ENCODE data around the gene TEP1. TPM values are rescaled to one million over a fixed set of nuclear protein-coding genes. Genes with fewer than 3 reads are reported as not detected.

The TEP1 gene
- total RNA-seq, 4 donors from 2014 or later: 19.5 to 30.5 (median 23.6) TPM

DNA sequence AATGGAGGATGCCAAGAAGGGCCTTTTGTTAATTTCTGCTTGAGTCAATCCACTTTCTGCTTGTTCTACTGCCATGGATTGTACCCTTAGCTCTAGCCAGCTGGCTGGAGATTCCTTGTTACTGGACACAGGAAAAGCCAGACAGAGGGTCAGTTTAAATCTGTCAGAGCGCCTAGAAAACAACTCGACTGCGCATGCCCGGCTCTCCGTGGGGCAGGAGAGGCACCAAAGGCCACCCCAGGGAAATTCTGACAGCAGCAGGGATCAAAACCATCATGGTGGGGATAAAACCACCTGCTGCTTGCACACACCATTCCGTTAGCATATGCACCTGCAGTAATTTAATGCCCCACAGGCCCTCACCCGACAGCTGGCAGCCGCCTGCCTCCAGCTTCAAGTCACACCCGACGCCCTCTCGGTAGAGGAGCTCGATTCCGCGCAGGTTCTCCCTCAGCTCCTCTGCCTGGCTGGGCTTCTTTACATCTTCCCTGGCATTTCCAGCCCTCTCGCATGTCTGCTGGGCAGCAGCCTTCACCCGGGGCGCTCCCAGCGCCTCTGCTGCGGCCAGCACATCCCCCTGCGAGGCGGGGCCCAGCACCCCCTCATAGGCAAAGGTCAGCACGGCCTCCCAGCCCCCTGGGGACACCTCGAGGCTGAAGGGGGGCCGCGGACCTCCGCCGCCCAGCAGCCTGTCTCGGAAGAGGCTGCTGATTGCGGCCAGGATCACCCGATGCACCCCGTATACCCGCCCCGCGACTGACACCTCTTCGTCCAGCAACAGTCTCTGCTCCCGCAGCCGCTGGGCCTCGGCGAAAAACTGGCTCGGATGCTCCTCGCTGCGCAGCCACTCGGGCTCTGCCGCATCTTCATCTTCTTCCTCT lies 21.6 kb upstream of the TEP1 start:
- peak in 1 of 2 donors; percentile 80 for DNase-seq (ENCODE audit: low spot score in 2 of 2)
- intact Hi-C loops (cut with DNase I; ENCODE audit: low total_unique reads): no loop called here
- 36 to 42% methylated on average over 39 to 44 of the region's 44 CpGs for WGBS, 2 donors
- TF ChIP-seq, protein P1, sequence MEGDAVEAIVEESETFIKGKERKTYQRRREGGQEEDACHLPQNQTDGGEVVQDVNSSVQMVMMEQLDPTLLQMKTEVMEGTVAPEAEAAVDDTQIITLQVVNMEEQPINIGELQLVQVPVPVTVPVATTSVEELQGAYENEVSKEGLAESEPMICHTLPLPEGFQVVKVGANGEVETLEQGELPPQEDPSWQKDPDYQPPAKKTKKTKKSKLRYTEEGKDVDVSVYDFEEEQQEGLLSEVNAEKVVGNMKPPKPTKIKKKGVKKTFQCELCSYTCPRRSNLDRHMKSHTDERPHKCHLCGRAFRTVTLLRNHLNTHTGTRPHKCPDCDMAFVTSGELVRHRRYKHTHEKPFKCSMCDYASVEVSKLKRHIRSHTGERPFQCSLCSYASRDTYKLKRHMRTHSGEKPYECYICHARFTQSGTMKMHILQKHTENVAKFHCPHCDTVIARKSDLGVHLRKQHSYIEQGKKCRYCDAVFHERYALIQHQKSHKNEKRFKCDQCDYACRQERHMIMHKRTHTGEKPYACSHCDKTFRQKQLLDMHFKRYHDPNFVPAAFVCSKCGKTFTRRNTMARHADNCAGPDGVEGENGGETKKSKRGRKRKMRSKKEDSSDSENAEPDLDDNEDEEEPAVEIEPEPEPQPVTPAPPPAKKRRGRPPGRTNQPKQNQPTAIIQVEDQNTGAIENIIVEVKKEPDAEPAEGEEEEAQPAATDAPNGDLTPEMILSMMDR (IDR thresholded peaks at IDR 0.05): no peak
- TF ChIP-seq POLR2A (IDR thresholded peaks at IDR 0.05): no peak
- no peak overlapping the region for H3K4me3 ChIP-seq (ENCODE audit: low read depth, poor library complexity, severe bottlenecking)

DNA sequence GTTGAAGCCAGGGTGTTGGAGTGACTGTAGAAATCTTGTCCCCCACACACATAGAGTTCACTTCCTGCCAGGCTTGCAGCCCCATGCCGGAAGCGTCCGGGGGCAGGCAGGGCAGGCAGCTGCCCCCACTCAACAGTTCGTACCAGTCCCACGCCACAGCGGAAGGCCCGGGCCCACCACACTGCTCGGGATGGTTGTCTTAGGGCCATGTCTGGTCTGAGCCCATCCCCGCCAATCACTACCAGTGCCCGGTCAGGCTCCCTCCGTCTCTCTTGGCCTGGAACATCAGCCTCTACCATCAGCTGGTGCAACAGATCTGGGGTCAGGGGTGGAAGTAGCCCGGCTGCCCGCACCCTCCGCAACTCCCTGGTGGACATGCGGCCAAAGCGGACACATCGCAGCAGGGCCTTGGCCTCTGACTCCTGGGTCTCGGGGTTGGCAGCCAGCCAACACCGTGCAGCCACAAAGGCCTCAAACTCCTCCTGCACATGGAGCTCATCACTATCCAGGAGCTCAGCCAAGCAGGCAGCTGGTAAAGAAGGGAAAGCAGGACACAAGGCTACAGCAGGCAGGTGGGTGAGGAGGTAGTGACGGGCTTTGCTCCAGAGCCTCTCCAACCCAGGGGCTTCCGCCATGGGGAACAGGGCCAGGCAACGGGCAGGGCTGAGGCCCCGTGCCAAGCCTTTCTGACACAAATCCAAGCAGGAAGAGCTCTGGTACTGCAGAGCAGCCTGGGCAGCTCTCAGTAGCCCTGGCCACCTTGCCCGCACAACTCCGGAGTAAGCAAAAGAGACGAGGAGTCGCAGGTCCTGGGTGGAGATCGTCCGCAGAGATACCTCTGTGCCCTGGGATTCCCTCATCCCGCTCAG lies 16.7 kb upstream of the TEP1 start:
- intact Hi-C loops (cut with DNase I; ENCODE audit: low total_unique reads): no loop called here
- H3K4me3 ChIP-seq (ENCODE audit: low read depth, poor library complexity, severe bottlenecking): no peak overlapping the region
- DNase-seq (ENCODE audit: low spot score in 2 of 2): no peak
- 72 to 81% methylated on average over 28 to 30 of the region's 30 CpGs for WGBS, 2 donors
- TF ChIP-seq, protein P1 (IDR thresholded peaks at IDR 0.05): no peak
- no peak for TF ChIP-seq POLR2A (IDR thresholded peaks at IDR 0.05)

DNA sequence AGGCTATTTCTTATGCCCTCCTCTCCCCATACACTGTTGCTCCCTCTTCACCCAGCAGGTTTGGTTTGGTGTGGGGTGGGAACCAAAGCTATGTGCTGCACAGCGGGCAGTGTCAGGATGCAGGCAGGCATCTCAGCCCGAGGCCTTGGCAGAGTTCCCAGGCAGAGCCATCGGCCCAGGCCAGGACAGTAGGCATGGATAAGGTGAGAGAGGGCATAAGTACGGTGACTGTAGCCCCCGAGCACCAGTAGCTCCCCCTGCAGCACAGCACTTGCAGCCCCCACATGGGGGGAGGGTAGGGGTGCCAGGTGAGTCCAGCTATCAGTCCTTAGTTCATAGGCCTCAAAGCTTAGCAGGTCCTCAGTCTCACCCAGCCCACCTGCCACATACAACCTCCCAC lies 15.5 kb upstream of the TEP1 start:
- H3K4me3 ChIP-seq (ENCODE audit: low read depth, poor library complexity, severe bottlenecking): no peak overlapping the region
- no peak for DNase-seq (ENCODE audit: low spot score in 2 of 2)
- whole genome bisulfite sequencing, 2 donors: 50 to 53% methylated on average over 5 of the region's 5 CpGs
- intact Hi-C loops (cut with DNase I; ENCODE audit: low total_unique reads): no loop called here
- TF ChIP-seq, protein P1 (IDR thresholded peaks at IDR 0.05): no peak
- no peak for TF ChIP-seq POLR2A (IDR thresholded peaks at IDR 0.05)

DNA sequence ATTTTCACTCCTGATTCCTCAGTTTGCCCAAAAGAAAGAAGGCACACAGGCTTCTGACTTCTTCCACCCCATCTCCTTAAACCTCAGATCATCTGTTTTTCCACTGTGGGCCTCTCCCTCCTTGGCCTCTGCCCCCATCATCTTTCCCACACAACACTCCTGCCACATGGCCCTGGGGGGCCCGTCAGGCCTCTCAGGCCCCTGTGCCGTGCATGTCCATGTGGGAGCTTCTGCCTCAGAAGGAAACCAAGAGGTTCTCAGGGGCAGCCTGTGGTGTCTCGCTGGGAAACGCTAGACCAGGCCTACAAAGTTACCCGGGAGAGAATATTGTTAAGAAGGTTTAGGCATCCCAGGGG lies 14.7 kb upstream of the TEP1 start:
- intact Hi-C loops (cut with DNase I; ENCODE audit: low total_unique reads): no loop called here
- TF ChIP-seq, protein P1 (IDR thresholded peaks at IDR 0.05): no peak
- no peak for TF ChIP-seq POLR2A (IDR thresholded peaks at IDR 0.05)
- no peak overlapping the region for H3K4me3 ChIP-seq (ENCODE audit: low read depth, poor library complexity, severe bottlenecking)
- DNase-seq (ENCODE audit: low spot score in 2 of 2): no peak
- WGBS, 2 donors: 77 to 79% methylated on average over 5 of the region's 5 CpGs

DNA sequence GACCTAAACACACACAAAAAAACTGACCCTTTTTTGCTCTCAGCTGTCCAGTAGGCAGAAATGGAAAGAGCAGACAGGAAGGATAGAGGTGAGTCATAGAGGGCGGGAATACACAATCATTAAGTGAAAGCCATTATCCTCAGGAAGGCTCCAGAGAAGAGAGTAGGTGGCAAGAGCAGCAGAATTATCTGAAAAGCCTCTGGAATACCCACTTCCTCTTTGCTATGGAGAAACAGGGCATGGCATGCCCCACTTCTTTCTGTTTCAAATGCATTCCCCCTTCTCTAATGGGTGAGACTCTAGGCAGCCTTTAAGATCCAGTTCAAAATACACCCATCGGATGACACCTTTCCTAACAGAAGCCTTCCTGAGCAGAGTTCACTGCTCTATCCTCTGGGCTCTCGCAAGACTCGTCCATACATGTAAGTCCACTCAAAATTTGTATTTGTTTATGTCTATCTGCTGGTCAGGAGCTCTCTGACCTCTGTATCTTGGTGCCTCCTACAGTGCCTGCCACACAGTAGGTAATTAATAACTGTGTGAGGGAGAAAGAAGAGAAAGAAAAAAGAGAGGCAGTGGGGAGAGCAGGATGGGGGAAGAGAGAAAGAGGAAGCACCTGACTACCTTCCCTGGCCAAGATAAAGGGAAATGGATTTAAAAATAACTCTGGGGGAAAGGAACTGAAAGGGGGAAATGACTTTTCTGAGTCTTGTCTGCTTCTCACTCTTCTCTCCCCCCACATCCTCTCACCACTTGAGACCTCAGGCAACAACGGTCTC lies 14.1 kb upstream of the TEP1 start:
- intact Hi-C loops (cut with DNase I; ENCODE audit: low total_unique reads): no loop called here
- TF ChIP-seq POLR2A (IDR thresholded peaks at IDR 0.05): no peak
- TF ChIP-seq, protein P1 (IDR thresholded peaks at IDR 0.05): no peak
- WGBS, 2 donors: 59 to 64% methylated on average over 5 of the region's 5 CpGs
- no peak overlapping the region for H3K4me3 ChIP-seq (ENCODE audit: low read depth, poor library complexity, severe bottlenecking)
- DNase-seq (ENCODE audit: low spot score in 2 of 2): no peak

Data from lower leg skin (tissue), 4 donors.